ENCODE results near the gene SMIM35. TPM values are rescaled to one million over a fixed set of nuclear protein-coding genes. Genes with fewer than 3 reads are reported as not detected.
A peak's percentile ranks its signal among the peaks of the same experiment; 100 is the strongest.

Gene SMIM35
- total RNA-seq (2014; rRNA removed) = not detected in 2 replicates
- not detected for polyA plus RNA-seq (2012)

- DNase-seq (ENCODE audit: low read depth) = no peak
Observed at GRCh38 chr11:118086913-118087768, at the start of gene SMIM35. TSS of gene SMIM35 (minus strand) at chr11:118086963. CDS start at chr11:118086757, 206 bp downstream.

DNA sequence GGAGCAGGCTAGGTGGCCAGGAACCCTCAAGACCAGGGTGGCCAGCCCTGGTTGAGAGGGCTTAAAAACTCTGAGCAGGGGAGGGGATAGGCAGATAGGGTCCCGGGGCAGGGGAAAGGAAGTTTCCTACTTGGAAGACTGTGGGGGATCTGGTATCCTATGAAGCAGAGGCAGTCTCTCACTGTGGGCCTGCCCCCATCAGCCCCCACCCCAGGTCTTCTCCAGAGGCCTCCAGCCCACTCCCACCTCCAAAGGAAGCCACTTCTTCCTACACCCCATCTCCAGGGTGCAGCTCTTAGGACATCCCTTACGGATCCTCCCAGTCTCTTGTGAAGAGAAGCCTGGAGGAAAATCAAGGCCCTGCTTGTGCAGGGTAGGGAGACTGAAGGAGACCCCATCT, 49.6 kb upstream of the SMIM35 start:
- no peak for DNase-seq (ENCODE audit: low read depth)

DNA sequence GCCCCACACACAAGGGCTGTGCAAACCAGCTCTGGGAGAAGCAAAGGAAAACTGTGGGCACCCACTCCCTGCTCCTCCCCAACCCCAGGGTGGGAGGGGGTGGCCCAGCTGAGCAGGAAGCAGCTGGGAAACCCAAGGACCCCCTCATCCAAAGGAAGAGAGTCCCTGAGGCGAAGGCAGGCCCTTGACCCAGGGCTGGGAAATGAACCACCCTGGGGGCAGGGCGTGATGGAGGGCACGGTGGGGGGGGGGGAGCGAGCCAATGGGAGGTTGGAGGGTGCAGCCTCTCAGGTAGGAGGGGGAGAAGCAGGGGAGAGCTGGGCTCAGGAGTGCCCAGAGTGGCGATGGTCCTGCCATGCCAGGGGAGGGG, 49.0 kb upstream of the SMIM35 start:
- no peak for DNase-seq (ENCODE audit: low read depth)

DNA sequence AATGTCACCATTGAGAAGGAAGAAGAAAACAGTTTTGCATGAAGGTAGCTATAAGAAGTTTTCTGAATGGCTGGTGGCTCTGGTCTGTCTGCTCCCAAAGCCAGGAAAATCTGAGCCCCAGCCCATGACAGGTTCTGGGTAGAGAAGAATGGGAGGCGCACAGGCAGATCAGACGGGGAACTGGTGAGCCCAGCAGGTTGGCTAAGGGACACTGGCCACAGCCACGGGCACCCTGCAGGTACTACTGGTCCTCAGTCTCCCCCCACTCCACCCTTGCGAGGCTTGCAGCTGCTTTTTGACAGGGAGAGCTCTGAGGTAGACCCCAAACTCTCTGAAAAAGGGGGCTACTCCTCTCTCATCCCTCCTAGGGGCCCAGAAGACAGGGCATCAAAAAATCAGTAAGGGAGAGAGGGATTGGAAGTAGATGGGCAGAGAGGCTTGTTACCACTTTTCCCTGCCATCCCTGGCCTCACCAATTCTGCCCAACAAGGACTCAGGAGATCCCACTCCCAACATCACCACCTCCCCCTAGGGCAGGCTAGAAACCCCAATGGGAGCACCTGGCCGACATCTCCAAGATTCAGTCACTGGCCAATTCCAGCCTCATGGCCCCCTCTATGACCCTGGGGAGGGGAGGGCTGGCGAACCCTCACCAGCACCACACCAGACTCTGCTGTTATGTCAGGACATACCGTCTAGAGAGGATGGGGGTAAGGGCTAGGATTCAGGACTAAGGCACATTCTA, 48.5 kb upstream of the SMIM35 start:
- no peak for DNase-seq (ENCODE audit: low read depth)

DNA sequence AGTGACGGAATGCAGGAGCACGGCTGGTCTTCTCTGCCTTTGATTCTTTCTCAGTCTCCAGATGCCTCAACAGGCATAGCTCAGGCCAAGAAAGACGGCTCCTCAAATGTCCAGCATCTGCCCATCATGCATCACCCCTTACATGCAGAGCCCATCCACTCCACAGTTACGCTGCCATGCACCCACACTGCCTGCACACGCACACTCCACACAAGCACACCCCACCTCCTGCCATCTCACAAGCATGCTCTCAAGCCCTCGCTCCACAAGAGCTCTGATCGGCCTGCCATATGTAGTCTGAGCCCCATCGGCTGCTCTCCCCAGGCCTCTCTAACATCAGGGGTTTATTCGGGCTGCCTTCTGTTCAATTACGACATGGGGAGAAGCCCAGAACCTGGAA, 47.1 kb upstream of the SMIM35 start:
- DNase-seq (ENCODE audit: low read depth) = no peak

DNA sequence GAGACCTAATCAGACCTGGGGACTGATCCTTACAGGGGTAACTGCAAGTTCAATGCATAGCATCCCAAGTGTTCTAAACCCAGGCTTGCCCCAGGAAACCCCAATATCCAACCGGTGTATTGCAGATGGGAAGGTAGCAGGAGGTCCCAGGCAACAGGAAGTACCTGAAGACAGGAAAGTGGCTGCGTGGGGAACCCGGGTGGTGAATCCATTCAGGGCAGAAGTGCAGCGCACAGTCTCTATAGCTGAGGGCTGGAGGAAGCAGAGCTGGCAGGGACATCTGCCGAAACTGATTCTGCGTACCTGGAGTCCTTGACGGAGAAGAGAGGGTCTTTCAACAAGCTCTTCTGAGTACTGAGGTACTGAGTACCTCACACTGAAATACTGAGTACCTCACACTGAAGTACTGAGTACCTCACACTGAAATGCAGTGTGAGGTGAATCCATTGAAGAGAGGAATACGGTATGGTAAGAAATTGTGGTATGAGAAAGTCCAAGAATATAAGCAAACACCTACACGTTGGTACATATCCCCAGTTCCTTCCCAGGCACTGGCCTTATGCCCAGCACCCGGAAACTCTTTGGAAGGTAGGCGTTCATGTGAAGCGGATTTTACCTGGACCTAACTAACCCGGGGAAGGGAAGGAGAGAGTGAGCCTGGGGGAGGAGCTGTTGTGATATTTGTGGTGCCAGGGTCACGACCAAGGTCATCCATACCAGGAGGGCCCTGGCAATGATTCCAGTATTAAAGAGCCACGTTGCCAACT, 45.8 kb upstream of the SMIM35 start:
- no peak for DNase-seq (ENCODE audit: low read depth)

GRCh38 chr11:118129471-118130172, 42.9 kb upstream of the SMIM35 start:
- no peak for DNase-seq (ENCODE audit: low read depth)

- no peak for DNase-seq (ENCODE audit: low read depth)
Observed at GRCh38 chr11:118128721-118129470, 42.1 kb upstream of the SMIM35 start.

DNA sequence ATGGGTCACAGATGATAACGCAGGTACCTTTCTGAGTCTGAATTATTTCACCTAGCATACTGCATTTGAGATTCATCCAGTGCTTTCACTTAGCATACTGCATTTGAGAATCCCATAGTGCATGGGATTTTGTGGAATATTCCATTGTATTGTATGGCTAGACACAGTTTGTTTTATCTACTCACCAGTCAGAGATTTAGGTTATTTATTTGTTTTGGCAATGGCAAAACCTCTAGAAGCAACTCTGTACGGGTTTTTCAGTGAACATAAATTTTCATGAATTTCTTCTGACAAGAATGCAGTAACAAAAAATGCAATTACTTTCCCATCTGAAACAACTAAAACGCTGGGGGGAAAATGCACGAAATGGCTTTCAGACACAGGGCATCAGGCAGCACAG, 41.5 kb upstream of the SMIM35 start:
- no peak for DNase-seq (ENCODE audit: low read depth)

DNA sequence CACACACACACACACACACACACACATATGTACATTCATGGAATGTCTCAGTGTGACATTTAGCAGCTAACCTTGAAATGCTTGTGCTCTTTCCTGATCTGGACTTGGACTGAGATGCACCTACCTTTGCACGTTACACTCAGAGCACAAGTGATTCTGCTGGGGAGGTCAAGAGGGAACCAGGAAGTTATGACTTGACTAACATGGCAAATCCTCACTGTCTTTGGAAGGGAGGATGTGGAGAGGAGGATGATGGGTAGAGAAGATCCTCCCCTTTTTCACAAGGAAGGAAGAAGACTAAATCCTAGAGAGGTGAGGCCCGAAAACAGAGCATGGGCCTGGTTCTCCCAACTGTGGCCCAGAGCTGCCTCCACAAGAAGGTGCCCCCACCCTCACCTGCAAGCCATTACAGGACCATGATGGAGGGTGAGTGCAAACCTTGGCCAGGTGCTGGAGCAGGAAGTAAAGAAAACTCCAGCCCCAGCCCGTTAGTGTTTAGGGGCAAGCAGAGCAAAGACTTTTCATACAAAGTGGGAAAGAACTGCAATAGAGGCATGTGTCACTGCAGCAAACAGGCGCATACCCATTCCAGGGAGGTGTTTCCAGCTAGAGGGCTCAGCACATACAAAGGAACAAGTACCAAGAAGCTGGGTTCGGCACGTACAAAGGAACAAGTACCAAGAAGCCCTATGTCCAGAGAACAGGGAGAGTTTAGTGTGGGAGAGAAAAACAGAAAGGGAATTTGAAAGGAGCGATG, 39.5 kb upstream of the SMIM35 start:
- DNase-seq (ENCODE audit: low read depth) = no peak

DNA sequence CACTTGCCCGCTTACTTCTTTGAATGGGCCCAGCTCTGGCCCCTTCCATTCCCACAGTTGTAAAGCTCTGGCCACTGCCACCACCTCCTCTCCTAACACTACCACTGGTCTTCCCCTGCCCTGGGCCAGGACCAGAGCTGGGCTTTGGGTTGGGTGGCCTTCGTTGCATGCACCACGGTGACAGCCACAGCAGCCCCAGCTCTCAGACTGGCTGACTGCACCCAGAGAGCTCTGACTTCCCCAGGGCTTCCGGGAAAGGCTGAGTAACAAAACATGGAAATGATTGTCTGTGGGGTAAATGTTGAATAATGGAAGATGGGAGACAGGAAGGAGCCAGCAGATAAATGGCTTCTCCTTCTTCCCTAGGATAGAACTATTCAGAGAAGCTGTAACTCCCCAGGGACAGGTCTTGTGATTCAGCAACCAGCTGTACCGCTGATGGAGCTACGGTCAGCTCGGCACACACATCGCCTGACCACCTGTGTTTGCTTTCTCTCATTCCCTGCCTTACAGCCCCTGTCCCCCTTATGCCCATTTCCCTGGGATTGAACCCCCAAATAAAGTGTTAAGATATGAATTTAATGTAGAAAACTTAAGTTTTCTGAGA, 38.3 kb upstream of the SMIM35 start:
- DNase-seq (ENCODE audit: low read depth) = peak; percentile 20

DNA sequence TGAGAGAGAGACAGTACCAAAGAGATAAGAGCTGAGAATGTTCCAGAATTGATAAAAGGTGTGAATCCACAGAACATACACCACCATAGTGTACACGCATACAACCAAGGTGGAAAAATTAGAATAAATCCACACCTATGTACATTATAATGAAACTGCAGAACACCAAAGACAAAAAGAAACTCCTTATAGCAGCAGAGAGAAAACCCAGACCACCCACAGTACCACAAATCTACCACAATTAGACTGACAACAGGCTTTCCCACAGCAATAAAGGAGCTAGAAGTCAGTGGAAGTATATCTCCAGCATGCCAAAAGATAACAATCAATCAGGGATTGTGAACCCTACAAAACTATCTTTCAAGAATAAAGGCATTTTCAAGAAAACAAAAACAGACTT, 34.0 kb upstream of the SMIM35 start:
- no peak for DNase-seq (ENCODE audit: low read depth)

- DNase-seq (ENCODE audit: low read depth) = no peak
Observed at GRCh38 chr11:118117790-118118601, 31.2 kb upstream of the SMIM35 start.

DNA sequence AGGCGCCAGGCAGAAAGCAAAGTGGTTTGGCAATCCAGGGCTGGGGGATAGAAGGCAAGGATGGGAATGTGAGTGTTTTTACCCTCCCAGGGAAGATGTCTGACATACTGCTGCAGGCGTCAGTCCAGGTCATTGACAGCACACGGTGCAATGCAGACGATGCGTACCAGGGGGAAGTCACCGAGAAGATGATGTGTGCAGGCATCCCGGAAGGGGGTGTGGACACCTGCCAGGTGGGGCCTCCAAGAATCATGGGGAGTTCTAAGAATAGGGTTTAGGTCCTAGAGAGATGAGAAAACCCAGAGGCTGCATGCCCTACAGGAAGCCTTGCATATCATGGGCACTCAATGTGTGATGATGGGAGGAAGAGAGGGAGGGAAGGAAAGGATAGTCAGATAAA, 28.3 kb upstream of the SMIM35 start:
- DNase-seq (ENCODE audit: low read depth) = no peak

DNA sequence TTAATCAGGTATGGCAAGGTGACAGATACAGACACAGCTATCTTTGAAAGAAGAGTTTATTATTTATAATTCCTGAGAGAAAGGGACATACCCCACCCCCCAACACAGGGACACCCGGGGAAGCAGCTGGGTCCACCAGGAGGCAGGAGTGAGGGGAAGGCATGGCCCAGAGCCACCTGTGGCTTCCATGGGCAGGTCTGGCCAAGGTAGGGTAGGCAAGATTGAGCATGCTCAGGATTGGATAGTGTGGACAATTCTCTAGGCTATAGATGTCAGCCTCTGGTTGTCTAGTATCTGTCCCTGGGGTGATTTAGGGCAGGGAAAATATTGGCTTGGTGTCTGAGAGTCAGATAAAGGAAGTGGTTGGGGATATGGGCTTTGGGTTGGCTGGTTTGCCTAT, 27.5 kb upstream of the SMIM35 start:
- no peak for DNase-seq (ENCODE audit: low read depth)

GRCh38 chr11:118112711-118113430, 26.1 kb upstream of the SMIM35 start:
- no peak for DNase-seq (ENCODE audit: low read depth)

GRCh38 chr11:118111744-118112035, 24.9 kb upstream of the SMIM35 start:
- DNase-seq (ENCODE audit: low read depth) = no peak

DNA sequence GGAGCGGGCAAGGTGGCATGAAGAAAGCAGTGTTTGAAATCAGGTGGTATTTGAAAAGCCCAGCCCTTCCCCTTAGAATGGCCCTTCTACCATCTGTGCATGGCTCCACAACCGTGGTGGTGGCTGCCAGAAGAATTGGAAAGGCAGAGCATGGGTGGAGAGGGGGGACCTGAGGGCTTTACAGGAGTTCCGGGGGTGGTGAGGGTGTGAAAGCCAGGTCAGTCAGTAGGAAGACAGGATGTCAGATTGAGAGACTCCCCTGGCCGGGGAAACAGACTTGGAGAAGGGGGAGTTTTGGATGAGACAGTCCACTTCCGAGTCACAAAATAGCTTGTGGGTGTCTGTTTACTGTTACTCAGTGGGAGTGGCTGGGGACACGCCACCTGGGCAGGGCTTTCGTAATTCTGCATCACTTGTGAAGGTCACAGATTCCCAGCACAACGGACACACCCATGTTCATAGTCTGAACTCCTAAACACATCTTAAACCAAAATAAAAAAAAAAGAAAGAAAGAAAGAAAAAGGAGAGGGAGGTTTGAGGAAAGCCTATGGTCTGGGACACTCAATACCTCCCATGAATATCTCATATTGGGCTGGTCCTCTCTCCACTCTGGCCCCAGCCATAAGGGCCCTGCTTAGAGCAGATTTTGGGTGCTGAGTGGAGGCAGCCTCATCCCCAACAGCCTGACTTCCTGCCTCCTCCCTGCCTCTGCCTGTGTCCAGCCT, 24.4 kb upstream of the SMIM35 start:
- DNase-seq (ENCODE audit: low read depth) = no peak
